Upper lobe of left lung (tissue), 4 donors: ENCODE measurements around the gene GDF2.

Source experiments
- CTCF ChIP-seq, 6 experiments: fragments of 450-650 bp in 4 of 6; fragments of 200-600 bp in 2 of 6; sonication (generic) in 2 of 6; IDR thresholded peaks; one replicate each; pipeline ENCODE4 v1.5.1; 2016 to 2019; ENCODE audit warnings: antibody characterized with exemption in 6 of 6
- POLR2A ChIP-seq, 4 donors: fragments of 450-650 bp; IDR thresholded peaks; one replicate each; pipeline ENCODE4 v1.5.1; 2016 to 2017; ENCODE audit warnings: antibody characterized with exemption in 4 of 4, mild to moderate bottlenecking in 2 of 4
- POLR2AphosphoS5 ChIP-seq, 2 donors: sonication (generic); formaldehyde crosslinking; IDR thresholded peaks; one replicate each; pipeline ENCODE4 v1.5.1; 2017; ENCODE audit warnings: antibody characterized with exemption in 2 of 2

- TF ChIP-seq CTCF (IDR thresholded peaks at IDR 0.05) (no peak), POLR2AphosphoS5 (IDR thresholded peaks at IDR 0.05) (no peak), POLR2A (IDR thresholded peaks at IDR 0.05) (no peak)
These were observed 25.9 kb downstream of the GDF2 start, which contains the start of gene RBP3 for GRCh38 chr10:47348138-47348651.
